ENCODE data around the gene NFAT5. TPM values are rescaled to one million over a fixed set of nuclear protein-coding genes. Genes with fewer than 3 reads are reported as not detected.

NFAT5 gene
- total RNA-seq, 5 donors from 2014 or later (not counting 1 experiment from before 2014, with no cell fraction given), result 24.3 to 33.7 (median 27.8) TPM

DNA sequence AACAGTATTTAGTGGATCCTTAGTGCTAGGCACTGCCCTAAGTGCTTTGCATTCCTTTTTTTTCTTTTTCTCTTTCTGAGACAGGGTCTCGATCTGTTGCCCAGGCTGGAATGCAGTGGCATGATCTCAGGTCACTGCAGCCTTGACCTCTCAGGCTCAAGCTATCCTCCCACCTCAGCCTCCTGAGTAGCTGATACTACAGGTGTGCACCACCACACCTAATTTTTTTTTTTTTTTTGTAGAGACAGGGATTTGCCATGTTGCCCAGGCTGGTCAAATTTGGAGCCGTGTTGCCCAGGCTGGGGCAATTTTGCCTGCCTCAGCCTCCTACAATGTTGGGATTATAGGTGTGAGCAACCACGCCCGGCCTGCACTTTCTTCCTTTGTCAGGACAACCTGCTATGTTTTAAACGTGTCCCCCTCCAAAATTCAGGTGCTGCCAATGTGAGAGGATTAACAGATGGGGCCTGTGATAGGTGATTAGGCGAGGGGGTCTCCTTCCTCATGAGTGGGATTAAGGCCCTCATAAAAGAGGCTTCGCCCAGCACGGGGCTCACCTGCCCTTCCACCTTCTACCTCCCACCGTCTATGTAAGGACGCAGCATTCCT is 155.2 kb downstream of the NFAT5 start:
- no peak overlapping the region for H3K4me3 Mint-ChIP-seq
- ChIA-PET POLR2A (interaction anchor here in 1 of 2 donors (0.9 kb wide), 1 partner anchor 199 kb away, joined by 7 read pairs; no protein-coding TSS in a partner anchor), CTCF (no interaction called here)
- H3K36me3 Mint-ChIP-seq, result peaks cover 4% of the 10 kb centered on the region
- Histone ChIP-seq H3K9me3 (no peaks in the 10 kb centered on the region), H3K36me3 (ENCODE audit: control insufficient read depth in 2 of 2, extremely low read depth in 1 of 2, insufficient read depth in 1 of 2, low read length in 1 of 2) (no peaks in the 10 kb centered on the region), H3K4me1 (ENCODE audit: control insufficient read depth in 1 of 2, extremely low read depth in 1 of 2, insufficient read depth in 2 of 2, low read length in 2 of 2) (peaks cover 0 to 3% of the 10 kb centered on the region in 2 experiments), H3K27ac (ENCODE audit: low read length) (no peak overlapping the region), H3K4me3 (ENCODE audit: control insufficient read depth in 1 of 2, extremely low read depth in 1 of 2, low read length in 1 of 2) (no peak overlapping the region), H3K27me3 (replicated peaks in 1 of 2; ENCODE audit: control insufficient read depth in 2 of 2, extremely low read depth in 1 of 2, insufficient read depth in 2 of 2, low read length in 1 of 2) (no peaks in the 10 kb centered on the region)
- H3K4me1 Mint-ChIP-seq, result peaks cover 5 to 8% (median 6%) of the 10 kb centered on the region in 3 donors
- H3K27me3 Mint-ChIP-seq, result no peaks in the 10 kb centered on the region
- ATAC-seq (replicated peaks in 1 of 4) (no peak), DNase-seq (no peak)
- no peaks in the 10 kb centered on the region for H3K9me3 Mint-ChIP-seq
- whole genome bisulfite sequencing (ENCODE audit: insufficient coverage), result 100% methylated on average over 4 of the region's 10 CpGs
- H3K27ac Mint-ChIP-seq, result no peak overlapping the region

DNA sequence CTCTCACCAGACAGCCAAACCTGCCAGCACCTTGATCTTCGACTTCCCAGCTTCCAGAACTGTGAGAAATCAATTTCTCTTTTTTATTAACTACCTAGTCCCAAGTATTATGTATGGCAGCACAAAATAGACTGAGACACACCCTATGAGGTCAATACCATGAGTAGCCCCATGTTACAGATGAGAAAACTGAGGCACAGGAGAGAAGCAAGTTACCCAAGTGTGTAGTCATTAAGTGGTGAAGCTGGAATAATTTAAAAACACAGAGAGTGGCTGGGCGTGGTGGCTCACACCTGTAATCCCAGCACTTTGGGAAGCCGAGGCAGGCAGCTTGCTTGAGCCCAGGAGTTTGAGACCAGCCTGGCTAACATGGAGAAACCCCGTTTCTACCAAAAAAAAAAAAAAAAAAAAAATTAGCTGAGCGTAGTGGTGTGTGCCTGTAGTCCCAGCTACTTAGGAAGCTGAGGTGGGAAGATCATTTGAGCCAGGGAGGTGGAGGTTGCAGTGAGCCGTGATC is 155.7 kb downstream of the NFAT5 start:
- Histone ChIP-seq H3K4me3 (ENCODE audit: control insufficient read depth in 1 of 2, extremely low read depth in 1 of 2, low read length in 1 of 2) (no peak overlapping the region), H3K27me3 (replicated peaks in 1 of 2; ENCODE audit: control insufficient read depth in 2 of 2, extremely low read depth in 1 of 2, insufficient read depth in 2 of 2, low read length in 1 of 2) (no peaks in the 10 kb centered on the region), H3K36me3 (ENCODE audit: control insufficient read depth in 2 of 2, extremely low read depth in 1 of 2, insufficient read depth in 1 of 2, low read length in 1 of 2) (no peaks in the 10 kb centered on the region), H3K4me1 (ENCODE audit: control insufficient read depth in 1 of 2, extremely low read depth in 1 of 2, insufficient read depth in 2 of 2, low read length in 2 of 2) (peaks cover 0 to 9% of the 10 kb centered on the region in 2 experiments), H3K9me3 (no peaks in the 10 kb centered on the region), H3K27ac (ENCODE audit: low read length) (no peak overlapping the region)
- H3K9me3 Mint-ChIP-seq, result no peaks in the 10 kb centered on the region
- peaks cover 4% of the 10 kb centered on the region for H3K36me3 Mint-ChIP-seq
- no peak overlapping the region for H3K27ac Mint-ChIP-seq
- POLR2A ChIA-PET, result interaction anchor here in 1 of 2 donors (0.6 to 0.9 kb wide), 2 partner anchors 182 to 198 kb away, joined by 7 to 12 read pairs; no protein-coding TSS in a partner anchor
- peaks cover 10 to 14% (median 11%) of the 10 kb centered on the region in 3 donors for H3K4me1 Mint-ChIP-seq
- no peak for ATAC-seq (replicated peaks in 1 of 4)
- H3K4me3 Mint-ChIP-seq, result no peak overlapping the region
- DNase-seq, result no peak
- H3K27me3 Mint-ChIP-seq, result no peaks in the 10 kb centered on the region
- CTCF ChIA-PET, result interaction anchor here in 1 of 2 donors (0.6 kb wide), 1 partner anchor 823 kb away, joined by 3 read pairs; no protein-coding TSS in a partner anchor
- 100% methylated on average over 1 of the region's 6 CpGs for WGBS (ENCODE audit: insufficient coverage)

DNA sequence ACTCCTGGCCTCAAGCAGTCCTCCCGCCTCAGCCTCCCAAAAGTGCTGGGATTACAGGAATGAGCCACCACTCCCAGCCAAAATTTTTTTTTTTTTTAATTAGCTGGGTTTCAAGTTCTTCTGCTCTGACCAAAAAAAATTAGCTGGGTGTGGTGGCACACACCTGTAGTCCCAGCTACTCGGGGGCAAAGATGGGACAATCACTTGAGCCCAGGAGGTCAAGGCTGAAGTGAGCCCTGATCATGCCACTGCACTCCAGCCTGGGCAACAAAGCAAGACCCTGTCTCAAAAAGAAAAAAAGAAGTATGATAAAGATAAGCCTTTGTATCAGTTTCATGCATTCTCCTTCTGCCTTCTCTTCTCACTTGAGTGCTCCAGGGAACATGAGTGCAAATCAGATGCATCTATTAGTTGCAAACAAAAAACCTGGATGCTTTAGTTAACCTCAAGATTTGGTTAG is 158.7 kb downstream of the NFAT5 start:
- Histone ChIP-seq H3K9me3 (no peaks in the 10 kb centered on the region), H3K4me3 (ENCODE audit: control insufficient read depth in 1 of 2, extremely low read depth in 1 of 2, low read length in 1 of 2) (no peak overlapping the region), H3K36me3 (ENCODE audit: control insufficient read depth in 2 of 2, extremely low read depth in 1 of 2, insufficient read depth in 1 of 2, low read length in 1 of 2) (no peaks in the 10 kb centered on the region), H3K27me3 (replicated peaks in 1 of 2; ENCODE audit: control insufficient read depth in 2 of 2, extremely low read depth in 1 of 2, insufficient read depth in 2 of 2, low read length in 1 of 2) (no peaks in the 10 kb centered on the region), H3K4me1 (ENCODE audit: control insufficient read depth in 1 of 2, extremely low read depth in 1 of 2, insufficient read depth in 2 of 2, low read length in 2 of 2) (peaks cover 5 to 24% of the 10 kb centered on the region in 2 experiments), H3K27ac (ENCODE audit: low read length) (no peak overlapping the region)
- ATAC-seq (replicated peaks in 1 of 4) (no peak), DNase-seq (no peak)
- WGBS (ENCODE audit: insufficient coverage), result 100% methylated on average over 2 of the region's 2 CpGs
- CTCF ChIA-PET, result interaction anchor here in 1 of 2 donors (1.7 kb wide), 1 partner anchor 30 kb away, joined by 4 read pairs; the partner anchor contains the start of gene NOB1
- Mint-ChIP-seq H3K4me1 (peaks cover 25 to 28% (median 27%) of the 10 kb centered on the region in 3 donors), H3K27ac (peak overlapping the region; percentile 67 to 78), H3K36me3 (no peaks in the 10 kb centered on the region), H3K9me3 (no peaks in the 10 kb centered on the region), H3K27me3 (no peaks in the 10 kb centered on the region), H3K4me3 (no peak overlapping the region)
- POLR2A ChIA-PET, result interaction anchor here (0.6 to 0.7 kb wide), 3 partner anchors 33 to 298 kb away, joined by 3 read pairs; no protein-coding TSS in a partner anchor

GRCh38 chr16:69724981-69725479 is 159.3 kb downstream of the NFAT5 start:
- POLR2A ChIA-PET, result interaction anchor here in 1 of 2 donors (0.6 to 0.7 kb wide), 2 partner anchors 32 to 41 kb away, joined by 3 read pairs; no protein-coding TSS in a partner anchor
- H3K4me3 Mint-ChIP-seq, result peak overlapping the region in 2 of 3 donors; percentile 61 to 97
- no peak overlapping the region for H3K27ac ChIP-seq (ENCODE audit: low read length)

DNA sequence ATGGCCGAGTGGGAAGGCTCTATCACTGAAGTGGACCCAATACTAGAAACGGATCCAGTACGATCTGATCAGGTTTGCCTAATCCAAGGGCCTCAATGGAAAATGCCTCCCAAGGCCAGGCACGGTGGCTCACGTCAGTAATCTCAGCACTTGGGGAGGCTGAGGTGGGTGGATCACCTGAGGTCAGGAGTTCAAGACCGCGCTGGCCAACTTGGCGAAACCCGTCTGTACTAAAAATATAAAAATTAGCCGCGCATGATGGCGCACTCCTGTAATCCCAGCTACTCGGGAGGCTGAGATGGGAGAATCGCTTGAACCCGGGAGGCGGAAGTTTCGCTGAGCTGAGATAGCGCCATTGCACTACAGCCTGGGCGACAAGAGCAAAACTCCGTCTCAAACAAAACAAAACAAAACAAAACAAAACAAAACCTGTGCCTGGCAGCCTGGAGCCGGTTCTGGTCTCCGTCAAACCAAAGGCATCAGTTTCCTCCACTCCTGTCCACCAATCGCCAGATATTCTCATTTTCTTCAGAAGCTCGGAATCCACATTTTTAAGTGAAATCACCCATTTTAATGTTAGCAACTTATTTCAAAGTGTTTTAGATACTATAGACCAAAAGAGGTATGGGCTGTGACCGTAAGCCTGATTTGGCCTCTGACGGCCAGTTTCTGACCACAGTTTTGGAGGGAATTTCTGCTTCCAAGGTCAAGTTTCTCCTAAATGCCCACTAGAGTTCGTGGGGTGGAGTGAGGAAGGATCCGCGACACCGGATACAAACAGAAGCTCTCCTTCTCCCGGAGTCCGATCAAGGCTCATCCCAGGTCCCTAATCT is 159.9 kb downstream of the NFAT5 start:
- WGBS (ENCODE audit: insufficient coverage), result 86% methylated on average over 17 of the region's 32 CpGs
- H3K9me3 ChIP-seq, result no peaks in the 10 kb centered on the region
- DNase-seq, result no peak
- ChIA-PET CTCF (interaction anchor here in 1 of 2 donors (0.6 to 1.7 kb wide), 4 partner anchors 17 to 197 kb away, joined by 3 to 10 read pairs (median 4); partner anchors contain the start of gene NOB1), POLR2A (no interaction called here)
- no peak for ATAC-seq (replicated peaks in 1 of 4)
- Mint-ChIP-seq H3K27ac (peak overlapping the region; percentile 95 to 97), H3K4me1 (peaks cover 25 to 28% (median 27%) of the 10 kb centered on the region in 3 donors), H3K4me3 (peak overlapping the region; percentile 92 to 97 (median 95)), H3K9me3 (no peaks in the 10 kb centered on the region), H3K36me3 (no peaks in the 10 kb centered on the region), H3K27me3 (no peaks in the 10 kb centered on the region)
- H3K36me3 ChIP-seq (ENCODE audit: control insufficient read depth in 2 of 2, extremely low read depth in 1 of 2, insufficient read depth in 1 of 2, low read length in 1 of 2), result no peaks in the 10 kb centered on the region
- H3K27ac ChIP-seq (ENCODE audit: low read length), result peak overlapping the region; percentile 53
- H3K4me1 ChIP-seq (ENCODE audit: control insufficient read depth in 1 of 2, extremely low read depth in 1 of 2, insufficient read depth in 2 of 2, low read length in 2 of 2), result peaks cover 5 to 24% of the 10 kb centered on the region in 2 experiments
- H3K27me3 ChIP-seq (replicated peaks in 1 of 2; ENCODE audit: control insufficient read depth in 2 of 2, extremely low read depth in 1 of 2, insufficient read depth in 2 of 2, low read length in 1 of 2), result no peaks in the 10 kb centered on the region
- peak overlapping the region; percentile 59 to 71 for H3K4me3 ChIP-seq (ENCODE audit: control insufficient read depth in 1 of 2, extremely low read depth in 1 of 2, low read length in 1 of 2)

More at GRCh38 chr16:69724981-69725479, 159.3 kb downstream of the NFAT5 start:
- no peak for ATAC-seq (replicated peaks in 1 of 4)
- DNase-seq, result no peak
- H3K36me3 Mint-ChIP-seq, result no peaks in the 10 kb centered on the region
- H3K9me3 Mint-ChIP-seq, result no peaks in the 10 kb centered on the region
- peak overlapping the region; percentile 67 to 78 for H3K27ac Mint-ChIP-seq
- no peaks in the 10 kb centered on the region for H3K36me3 ChIP-seq (ENCODE audit: control insufficient read depth in 2 of 2, extremely low read depth in 1 of 2, insufficient read depth in 1 of 2, low read length in 1 of 2)
- peaks cover 25 to 28% (median 27%) of the 10 kb centered on the region in 3 donors for H3K4me1 Mint-ChIP-seq
- H3K27me3 ChIP-seq (replicated peaks in 1 of 2; ENCODE audit: control insufficient read depth in 2 of 2, extremely low read depth in 1 of 2, insufficient read depth in 2 of 2, low read length in 1 of 2), result no peaks in the 10 kb centered on the region
- no peaks in the 10 kb centered on the region for H3K9me3 ChIP-seq
- H3K4me1 ChIP-seq (ENCODE audit: control insufficient read depth in 1 of 2, extremely low read depth in 1 of 2, insufficient read depth in 2 of 2, low read length in 2 of 2), result peaks cover 5 to 24% of the 10 kb centered on the region in 2 experiments
- CTCF ChIA-PET, result interaction anchor here in 1 of 2 donors (0.6 kb wide), 2 partner anchors 170 to 197 kb away, joined by 4 read pairs; no protein-coding TSS in a partner anchor
- WGBS (ENCODE audit: insufficient coverage), result 79% methylated on average over 5 of the region's 6 CpGs
- no peaks in the 10 kb centered on the region for H3K27me3 Mint-ChIP-seq
- H3K4me3 ChIP-seq (ENCODE audit: control insufficient read depth in 1 of 2, extremely low read depth in 1 of 2, low read length in 1 of 2), result no peak overlapping the region
